Stomach (tissue), 4 donors: Measurements from ENCODE around the gene KIF5B.

Experiments
- CTCF ChIP-seq, 7 experiments: fragments of 450-650 bp in 4 of 7; fragments of 200-600 bp in 3 of 7; sonication (generic) in 3 of 7; IDR thresholded peaks; one replicate each; pipeline ENCODE4 v1.5.1; 2016 to 2019; ENCODE audit warnings: antibody characterized with exemption in 7 of 7, control low read depth in 2 of 7, mild to moderate bottlenecking in 1 of 7
- POLR2A ChIP-seq, 4 donors: fragments of 450-650 bp; IDR thresholded peaks; one replicate each; pipeline ENCODE4 v1.6.1; 2016; ENCODE audit warnings: antibody characterized with exemption in 4 of 4, control low read depth in 2 of 4, mild to moderate bottlenecking in 1 of 4, moderate library complexity in 1 of 4
- POLR2AphosphoS5 ChIP-seq, 3 donors: sonication (generic); formaldehyde crosslinking; IDR thresholded peaks; one replicate each; pipeline ENCODE4 v1.6.1; 2016; ENCODE audit warnings: antibody characterized with exemption in 3 of 3

- no peak for TF ChIP-seq CTCF (IDR thresholded peaks at IDR 0.05)
- no peak for TF ChIP-seq POLR2AphosphoS5 (IDR thresholded peaks at IDR 0.05)
- TF ChIP-seq POLR2A (IDR thresholded peaks at IDR 0.05): no peak
Measured at GRCh38 chr10:32072025-32072800, 16.0 kb upstream of the KIF5B start.
